Keratinocyte (primary cell): ENCODE data around the gene GRAMD1B. TPM values are rescaled to one million over a fixed set of nuclear protein-coding genes. Genes with fewer than 3 reads are reported as not detected.

Experiments
- DNase-seq: peaks from one replicate; pipeline ENCODE4 v3.0.0-alpha.2; 2011; ENCODE audit warnings: low read depth, missing footprints, low spot score
- FAIRE-seq: peaks from 2 replicates; lab custom pipeline; 2011; peaks lifted over from hg19 to GRCh38; lab: Jason Lieb, UNC
- H2AFZ ChIP-seq: 2 replicates; pipeline ENCODE4 v1.6.0; 2012; ENCODE audit warnings: low read length, control low read depth, inconsistent platforms; ENCODE audit not compliant: control insufficient read depth
- H3K27ac ChIP-seq: 2 replicates; pipeline ENCODE4 v1.5.1; 2011; ENCODE audit warnings: low read length; ENCODE audit not compliant: control insufficient read depth, insufficient read depth
- H3K27me3 ChIP-seq: 3 replicates; pipeline ENCODE4 v1.6.0; 2011; ENCODE audit warnings: low read length; ENCODE audit not compliant: control insufficient read depth, insufficient read depth; ENCODE audit errors: extremely low read depth
- H3K36me3 ChIP-seq, 2 experiments: 2 replicates in 1 of 2; 3 replicates in 1 of 2; pipeline ENCODE4 v1.5.1; 2011; ENCODE audit warnings: low read length in 2 of 2, mild to moderate bottlenecking in 1 of 2; ENCODE audit not compliant: control insufficient read depth in 2 of 2, insufficient read depth in 2 of 2; ENCODE audit errors: extremely low read depth in 1 of 2
- H3K4me1 ChIP-seq: 3 replicates; pipeline ENCODE4 v1.5.1; 2011; ENCODE audit warnings: low read length; ENCODE audit not compliant: control insufficient read depth, insufficient read depth; ENCODE audit errors: extremely low read depth
- H3K4me2 ChIP-seq: 3 replicates; pipeline ENCODE4 v1.6.0; 2011; ENCODE audit warnings: low read depth, low read length; ENCODE audit not compliant: control insufficient read depth, insufficient read depth; ENCODE audit errors: extremely low read depth
- H3K4me3 ChIP-seq, 3 experiments: fragments of 200-600 bp in 1 of 3; sonication (generic) in 1 of 3; 2 replicates in 2 of 3; 3 replicates in 1 of 3; pipeline ENCODE4 v1.5.1; 2011 to 2016; ENCODE audit warnings: low read length in 3 of 3, mild to moderate bottlenecking in 3 of 3, control low read depth in 2 of 3, inconsistent platforms in 1 of 3, low read depth in 1 of 3, mixed read lengths in 1 of 3, mixed run types in 1 of 3, moderate library complexity in 1 of 3; ENCODE audit not compliant: control insufficient read depth in 2 of 3, insufficient read depth in 2 of 3; ENCODE audit errors: extremely low read depth in 1 of 3
- H3K79me2 ChIP-seq: 2 replicates; pipeline ENCODE4 v1.6.0; 2012; ENCODE audit warnings: low read length; ENCODE audit not compliant: control insufficient read depth, insufficient read depth
- H3K9ac ChIP-seq: 3 replicates; pipeline ENCODE4 v1.6.0; 2011; ENCODE audit warnings: low read length; ENCODE audit not compliant: control insufficient read depth, insufficient read depth; ENCODE audit errors: extremely low read depth
- H3K9me1 ChIP-seq: 3 replicates; pipeline ENCODE4 v1.6.0; 2011; ENCODE audit warnings: low read length; ENCODE audit not compliant: control insufficient read depth, insufficient read depth; ENCODE audit errors: extremely low read depth
- H3K9me3 ChIP-seq: 2 replicates; pipeline ENCODE4 v1.5.1; 2012; ENCODE audit warnings: low read depth, low read length; ENCODE audit not compliant: control insufficient read depth
- H4K20me1 ChIP-seq: 3 replicates; pipeline ENCODE4 v1.6.0; 2011; ENCODE audit warnings: low read length; ENCODE audit not compliant: control insufficient read depth, insufficient read depth; ENCODE audit errors: extremely low read depth
- CTCF ChIP-seq, 3 experiments: IDR thresholded peaks in 1 of 3; conservative IDR thresholded peaks in 1 of 3; optimal IDR thresholded peaks in 1 of 3; 2 replicates in 2 of 3; 3 replicates in 1 of 3; pipeline versions ENCODE3 to v1.5.1; 2011; ENCODE audit warnings: low read length in 3 of 3, mild to moderate bottlenecking in 3 of 3, moderate library complexity in 2 of 3, control low read depth in 1 of 3, inconsistent platforms in 1 of 3; ENCODE audit not compliant: insufficient read depth in 2 of 3; ENCODE audit errors: extremely low read depth in 1 of 3
- EZH2 ChIP-seq: IDR thresholded peaks from one replicate; pipeline ENCODE4 v1.6.1; 2012; ENCODE audit warnings: inconsistent platforms, mild to moderate bottlenecking, low read length, moderate library complexity
- dilution Hi-C: fragments of 300-500 bp; cut with MboI; formaldehyde crosslinking; loops from one replicate; pipeline ENCODE4 v1.7.0; 2020; ENCODE audit warnings: low sequenced_read_pairs; ENCODE audit not compliant: extremely low pct_ligation_motif_present
- polyA plus RNA-seq, 5 experiments: library from polyadenylated mRNA; depleted of rRNA in 3 of 5; stranded (reverse) in 3 of 5; stranded (forward) in 1 of 5; unstranded in 1 of 5; fragments of >200 nt; gene quantifications; 1 replicate in 1 of 5; 2 replicates in 3 of 5; 3 replicates in 1 of 5; pipeline versions ENCODE4 v1.2.1 to v1.2.3, GENCODE V29; 2011 to 2012; ENCODE audit warnings: missing spikeins in 2 of 5, low read depth in 1 of 5, low replicate concordance in 1 of 5

The GRAMD1B gene
- polyA plus RNA-seq, 1 donor (not counting 4 experiments of a cell fraction or from before 2014, with no cell fraction given), result 0.04 TPM

DNA sequence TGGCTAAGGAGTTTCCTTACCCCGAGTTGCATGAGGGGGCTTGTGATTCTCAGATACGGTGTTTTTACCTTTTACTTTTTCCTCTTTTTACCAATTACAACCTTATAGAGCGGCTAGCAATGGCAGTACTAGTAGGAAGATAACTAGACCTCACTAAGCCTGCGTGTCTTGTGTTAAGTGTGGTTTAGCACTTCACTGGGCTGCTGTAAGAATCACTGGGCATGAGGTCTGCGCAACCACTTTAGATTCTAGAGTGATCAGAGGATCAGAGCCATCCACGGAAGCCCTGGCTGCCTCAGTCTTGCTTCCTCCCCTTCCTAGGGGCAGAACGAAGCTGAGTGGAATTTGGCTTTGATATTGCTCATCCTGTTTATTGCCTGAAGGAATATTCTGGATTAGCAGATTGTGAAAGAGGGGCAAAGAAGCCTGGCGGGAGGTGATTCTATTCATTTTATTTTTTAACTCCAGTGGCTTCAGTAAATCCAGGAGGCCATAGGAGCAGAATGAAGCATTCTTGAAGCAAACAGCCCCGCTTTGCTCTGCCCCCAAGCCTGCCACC, 88.5 kb downstream of the GRAMD1B start:
- Histone ChIP-seq H3K9ac (no peak overlapping the region), H3K36me3 (no peaks in the 10 kb centered on the region), H3K4me3 (no peak overlapping the region), H3K27me3 (no peaks in the 10 kb centered on the region), H3K4me2 (no peak overlapping the region), H3K4me1 (peaks cover 4% of the 10 kb centered on the region), H3K9me3 (no peaks in the 10 kb centered on the region), H3K79me2 (no peaks in the 10 kb centered on the region), H3K9me1 (no peaks in the 10 kb centered on the region), H4K20me1 (no peaks in the 10 kb centered on the region), H3K27ac (no peak overlapping the region), H2AFZ (no peak overlapping the region)
- TF ChIP-seq CTCF (optimal IDR thresholded peaks at IDR 0.05 in 1 of 3, IDR thresholded peaks at IDR 0.05 in 1 of 3, conservative IDR thresholded peaks at IDR 0.05 in 1 of 3; ENCODE audit: extremely low read depth in 1 of 3, insufficient read depth in 2 of 3, low read length in 3 of 3) (no peak), EZH2 (no peak)
- dilution Hi-C loops, result no loop called here
- DNase-seq (no peak), FAIRE-seq (no peak)

- DNase-seq (no peak), FAIRE-seq (no peak)
- no peaks in the 10 kb centered on the region for H3K9me3 ChIP-seq
- H3K9ac ChIP-seq, result no peak overlapping the region
- no peaks in the 10 kb centered on the region for H3K79me2 ChIP-seq
- H4K20me1 ChIP-seq, result no peaks in the 10 kb centered on the region
- H3K9me1 ChIP-seq, result no peaks in the 10 kb centered on the region
- no peak overlapping the region for H3K27ac ChIP-seq
- H3K4me2 ChIP-seq, result no peak overlapping the region
- H3K36me3 ChIP-seq, result no peaks in the 10 kb centered on the region
- dilution Hi-C loops, result no loop called here
- no peaks in the 10 kb centered on the region for H3K27me3 ChIP-seq
- no peak overlapping the region for H3K4me3 ChIP-seq
- TF ChIP-seq EZH2, result no peak
- no peak for TF ChIP-seq CTCF (optimal IDR thresholded peaks at IDR 0.05 in 1 of 3, IDR thresholded peaks at IDR 0.05 in 1 of 3, conservative IDR thresholded peaks at IDR 0.05 in 1 of 3; ENCODE audit: extremely low read depth in 1 of 3, insufficient read depth in 2 of 3, low read length in 3 of 3)
- peaks cover 4% of the 10 kb centered on the region for H3K4me1 ChIP-seq
- no peak overlapping the region for H2AFZ ChIP-seq
These were observed 89.2 kb downstream of the GRAMD1B start for GRCh38 chr11:123519055-123519796.
